K562 (cell line): ENCODE data around the gene TCEANC. TPM values are rescaled to one million over a fixed set of nuclear protein-coding genes. Genes with fewer than 3 reads are reported as not detected.

Source experiments
- BCL6 ChIP-seq: fragments of 250-450 bp; sonication (Bioruptor Pico); IDR thresholded peaks from 2 replicates; pipeline ENCODE4 v1.4.0; 2020
- BRF1 ChIP-seq: IDR thresholded peaks from 3 replicates; pipeline ENCODE4 v1.6.1; 2011; ENCODE audit warnings: borderline replicate concordance, mild to moderate bottlenecking; ENCODE audit not compliant: insufficient read length; ENCODE audit errors: extremely low read depth
- FOSL1 ChIP-seq: fragments of 200-800 bp; sonication (Bioruptor generic); conservative IDR thresholded peaks from 2 replicates; pipeline ENCODE4 v1.6.1; 2016; ENCODE audit warnings: missing genetic modification characterization, missing compliant biosample characterization
- GABPB1 ChIP-seq: sonication (generic); formaldehyde crosslinking; IDR thresholded peaks from 2 replicates; pipeline ENCODE4 v1.8.0; 2022; ENCODE audit warnings: mild to moderate bottlenecking, missing genetic modification reagents
- ILF3 ChIP-seq: fragments of 450-650 bp; IDR thresholded peaks from 2 replicates; pipeline ENCODE4 v1.6.1; 2018; ENCODE audit warnings: antibody characterized with exemption, mild to moderate bottlenecking, moderate library complexity, borderline replicate concordance
- IRF2 ChIP-seq: sonication (generic); formaldehyde crosslinking; IDR thresholded peaks from 2 replicates; pipeline ENCODE4 v1.8.1; 2022; ENCODE audit warnings: mild to moderate bottlenecking, missing genetic modification reagents
- KAT8 ChIP-seq: fragments of 450-650 bp; IDR thresholded peaks from 2 replicates; pipeline ENCODE4 v1.6.1; 2016; ENCODE audit warnings: low read depth, mild to moderate bottlenecking
- MCM7 ChIP-seq, 2 experiments: fragments of 450-650 bp; IDR thresholded peaks; 2 replicates each; pipeline ENCODE4 v1.6.1; 2016 to 2018
- POLR2A ChIP-seq: fragments of 450-650 bp; conservative IDR thresholded peaks from 2 replicates; pipeline ENCODE4 v1.6.1; 2016
- RBM17 ChIP-seq: fragments of 200-400 bp; formaldehyde crosslinking; IDR thresholded peaks from 2 replicates; pipeline ENCODE4 v1.6.1; 2017; ENCODE audit warnings: low read depth, mild to moderate bottlenecking, low read length, borderline replicate concordance
- RBM22 ChIP-seq: fragments of 200-400 bp; formaldehyde crosslinking; IDR thresholded peaks from 2 replicates; pipeline ENCODE4 v1.6.1; 2018; ENCODE audit warnings: low read length, low read depth; ENCODE audit not compliant: poor library complexity, severe bottlenecking
- SMARCB1 ChIP-seq: IDR thresholded peaks from 2 replicates; pipeline ENCODE4 v1.6.1; 2011; ENCODE audit warnings: improper control_type of control experiment, low read depth; ENCODE audit not compliant: insufficient read length
- THRA ChIP-seq: fragments of 450-650 bp; IDR thresholded peaks from 2 replicates; pipeline ENCODE4 v1.6.1; 2017; ENCODE audit warnings: mild to moderate bottlenecking, moderate library complexity
- XRCC4 ChIP-seq: IDR thresholded peaks from one replicate; pipeline ENCODE4 v1.6.1; 2011; ENCODE audit not compliant: insufficient read depth, insufficient read length; ENCODE audit errors: extremely low read depth
- ZNF239 ChIP-seq: fragments of 250-450 bp; sonication (Bioruptor Pico); IDR thresholded peaks from 2 replicates; pipeline ENCODE4 v1.4.0; 2020; ENCODE audit warnings: mild to moderate bottlenecking
- ZNF449 ChIP-seq: fragments of 250-450 bp; sonication (Bioruptor Pico); IDR thresholded peaks from 2 replicates; pipeline ENCODE4 v1.8.0; 2022; ENCODE audit warnings: moderate library complexity, mild to moderate bottlenecking, inconsistent platforms
- polyA plus RNA-seq, 8 experiments: library from polyadenylated mRNA; depleted of rRNA in 4 of 8; stranded (reverse) in 5 of 8; unstranded in 3 of 8; fragments of >200 nt; fragmentation: Nextera tagmentation in 2 of 8; fragmentation: Illumina TruSeq in 1 of 8; extraction: Ambion mirVana in 2 of 8; extraction: Trizol in 1 of 8; gene quantifications; 2 replicates each; pipeline versions ENCODE4 v1.2.1 to v1.2.3, GENCODE V29; 2011 to 2014; ENCODE audit warnings: inconsistent platforms in 1 of 8, missing spikeins in 1 of 8
- total RNA-seq, 7 experiments: library from RNA; depleted of rRNA in 6 of 7; stranded (reverse); fragments of >200 nt in 6 of 7; fragmentation: Illumina TruSeq in 2 of 7; extraction: Trizol in 2 of 7; gene quantifications; 2 replicates each; pipeline versions ENCODE4 v1.2.1 to v1.2.3, GENCODE V29; 2011 to 2021; ENCODE audit warnings: low replicate concordance in 1 of 7
- TF ChIP-seq, protein P1 (sequence below), 2 experiments: fragments of 450-650 bp; IDR thresholded peaks; 2 replicates each; pipeline ENCODE4 v1.6.1; 2016; ENCODE audit warnings: mild to moderate bottlenecking in 2 of 2, borderline replicate concordance in 1 of 2, low read depth in 1 of 2, moderate library complexity in 1 of 2
- TF ChIP-seq, protein P2 (sequence below): fragments of 450-650 bp; IDR thresholded peaks from 2 replicates; pipeline ENCODE4 v1.6.1; 2016; ENCODE audit warnings: low read depth, mild to moderate bottlenecking, moderate library complexity

Gene TCEANC
- total and polyA plus RNA-seq, 9 of the 15 experiments (the other 6 are each of a cell fraction or from before 2014, with no cell fraction given) = 1.2 to 2.8 (median 2.0) TPM

- TF ChIP-seq, protein P1, sequence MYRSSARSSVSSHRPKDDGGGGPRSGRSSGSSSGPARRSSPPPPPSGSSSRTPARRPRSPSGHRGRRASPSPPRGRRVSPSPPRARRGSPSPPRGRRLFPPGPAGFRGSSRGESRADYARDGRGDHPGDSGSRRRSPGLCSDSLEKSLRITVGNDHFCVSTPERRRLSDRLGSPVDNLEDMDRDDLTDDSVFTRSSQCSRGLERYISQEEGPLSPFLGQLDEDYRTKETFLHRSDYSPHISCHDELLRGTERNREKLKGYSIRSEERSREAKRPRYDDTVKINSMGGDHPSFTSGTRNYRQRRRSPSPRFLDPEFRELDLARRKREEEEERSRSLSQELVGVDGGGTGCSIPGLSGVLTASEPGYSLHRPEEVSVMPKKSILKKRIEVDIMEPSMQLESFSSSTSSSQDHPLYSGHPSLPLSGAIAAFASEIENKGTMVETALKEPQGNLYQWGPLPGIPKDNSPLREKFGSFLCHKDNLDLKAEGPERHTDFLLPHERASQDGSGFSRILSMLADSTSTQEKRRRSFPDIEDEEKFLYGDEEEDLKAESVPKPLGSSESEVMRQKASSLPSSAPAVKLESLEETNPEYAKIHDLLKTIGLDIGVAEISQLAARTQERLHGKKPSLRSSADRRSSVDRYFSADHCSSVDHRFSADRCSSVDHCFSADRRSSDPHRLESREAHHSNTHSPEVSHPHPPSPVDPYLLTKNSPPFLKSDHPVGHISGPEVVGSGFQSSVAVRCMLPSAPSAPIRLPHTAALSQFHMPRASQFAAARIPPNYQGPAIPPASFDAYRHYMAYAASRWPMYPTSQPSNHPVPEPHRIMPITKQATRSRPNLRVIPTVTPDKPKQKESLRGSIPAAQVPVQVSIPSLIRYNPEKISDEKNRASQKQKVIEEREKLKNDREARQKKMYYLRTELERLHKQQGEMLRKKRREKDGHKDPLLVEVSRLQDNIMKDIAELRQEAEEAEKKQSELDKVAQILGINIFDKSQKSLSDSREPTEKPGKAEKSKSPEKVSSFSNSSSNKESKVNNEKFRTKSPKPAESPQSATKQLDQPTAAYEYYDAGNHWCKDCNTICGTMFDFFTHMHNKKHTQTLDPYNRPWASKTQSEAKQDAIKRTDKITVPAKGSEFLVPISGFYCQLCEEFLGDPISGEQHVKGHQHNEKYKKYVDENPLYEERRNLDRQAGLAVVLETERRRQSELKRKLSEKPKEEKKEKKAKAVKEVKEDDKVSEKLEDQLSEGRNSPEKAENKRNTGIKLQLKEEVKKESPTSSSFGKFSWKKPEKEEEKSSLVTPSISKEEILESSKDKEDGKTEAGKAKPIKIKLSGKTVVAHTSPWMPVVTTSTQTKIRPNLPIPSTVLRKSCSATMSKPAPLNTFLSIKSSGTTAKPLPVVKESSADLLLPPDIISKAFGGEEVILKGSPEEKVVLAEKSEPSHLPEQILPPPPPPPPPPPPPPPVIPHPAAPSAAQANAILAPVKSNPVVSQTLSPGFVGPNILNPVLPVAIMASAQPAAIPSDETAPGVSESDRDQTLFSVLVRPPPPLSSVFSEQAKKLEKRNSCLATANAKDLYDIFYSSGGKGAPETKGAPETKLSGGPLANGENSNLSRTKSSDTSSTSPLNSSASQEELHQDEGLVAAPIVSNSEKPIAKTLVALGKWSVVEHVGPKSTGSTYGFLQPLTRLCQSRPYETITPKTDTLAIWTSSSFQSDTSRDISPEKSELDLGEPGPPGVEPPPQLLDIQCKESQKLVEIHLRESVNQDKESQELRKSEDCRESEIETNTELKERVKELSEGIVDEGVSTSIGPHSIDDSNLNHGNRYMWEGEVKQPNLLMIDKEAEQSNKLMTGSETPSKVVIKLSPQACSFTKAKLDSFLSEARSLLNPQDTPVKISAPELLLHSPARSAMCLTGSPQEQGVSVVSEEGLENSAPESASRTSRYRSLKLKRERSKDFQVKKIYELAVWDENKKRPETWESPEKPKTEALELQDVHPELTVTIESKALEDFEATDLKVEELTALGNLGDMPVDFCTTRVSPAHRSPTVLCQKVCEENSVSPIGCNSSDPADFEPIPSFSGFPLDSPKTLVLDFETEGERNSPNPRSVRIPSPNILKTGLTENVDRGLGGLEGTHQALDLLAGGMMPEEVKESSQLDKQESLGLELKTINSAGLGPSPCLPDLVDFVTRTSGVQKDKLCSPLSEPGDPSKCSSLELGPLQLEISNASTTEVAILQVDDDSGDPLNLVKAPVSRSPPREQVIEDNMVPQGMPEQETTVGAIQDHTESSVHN (IDR thresholded peaks at IDR 0.05; ENCODE audit: borderline replicate concordance in 1 of 2, low read depth in 1 of 2) = peak; percentile 74 to 96; a peak in 2 of 4 replicates
- TF ChIP-seq XRCC4 = no peak
- TF ChIP-seq GABPB1 = 0 out of 2 replicates have a peak, but pooled peaks have one; percentile 61
- TF ChIP-seq RBM22 = no peak
- TF ChIP-seq RBM17 = no peak
- TF ChIP-seq BRF1 = no peak
- TF ChIP-seq SMARCB1 = no peak
- peak; percentile 25; the same call in 1 of the 2 replicates for TF ChIP-seq ZNF239 (CRISPR knock-in tag)
- peak; percentile 99 for TF ChIP-seq FOSL1
- no peak for TF ChIP-seq ZNF449 (CRISPR knock-in tag)
- TF ChIP-seq ILF3 = 0 out of 2 replicates have a peak, but pooled peaks have one; percentile 70
- no peak for TF ChIP-seq THRA
- no peak for TF ChIP-seq MCM7 (IDR thresholded peaks at IDR 0.05)
- TF ChIP-seq BCL6 (CRISPR knock-in tag) = no peak
- no peak for TF ChIP-seq KAT8
- TF ChIP-seq, protein P2, sequence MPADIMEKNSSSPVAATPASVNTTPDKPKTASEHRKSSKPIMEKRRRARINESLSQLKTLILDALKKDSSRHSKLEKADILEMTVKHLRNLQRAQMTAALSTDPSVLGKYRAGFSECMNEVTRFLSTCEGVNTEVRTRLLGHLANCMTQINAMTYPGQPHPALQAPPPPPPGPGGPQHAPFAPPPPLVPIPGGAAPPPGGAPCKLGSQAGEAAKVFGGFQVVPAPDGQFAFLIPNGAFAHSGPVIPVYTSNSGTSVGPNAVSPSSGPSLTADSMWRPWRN = peak; percentile 76; the same call in 1 of the 2 replicates
- TF ChIP-seq POLR2A = peak; percentile 69
- no peak for TF ChIP-seq IRF2 (CRISPR knock-in tag)
Observed at GRCh38 chrX:13647709-13648212, 5.2 kb upstream of the TCEANC start (continued).
